BLaER1 (cell line): ENCODE results near the gene RHOB.

Source experiments
- H3K27ac ChIP-seq: shearing (Covaris generic); formaldehyde crosslinking; 2 replicates; pipeline ENCODE4 v1.8.1; 2022
- H3K27me3 ChIP-seq: shearing (Covaris generic); formaldehyde crosslinking; 2 replicates; pipeline ENCODE4 v1.8.1; 2022
- H3K36me3 ChIP-seq: shearing (Covaris generic); formaldehyde crosslinking; 2 replicates; pipeline ENCODE4 v1.8.1; 2022
- H3K4me1 ChIP-seq: shearing (Covaris generic); formaldehyde crosslinking; 2 replicates; pipeline ENCODE4 v1.8.1; 2022
- H3K4me2 ChIP-seq: shearing (Covaris generic); formaldehyde crosslinking; 2 replicates; pipeline ENCODE4 v1.8.1; 2022
- H3K4me3 ChIP-seq: shearing (Covaris generic); formaldehyde crosslinking; 2 replicates; pipeline ENCODE4 v1.8.1; 2022
- H3K9ac ChIP-seq: shearing (Covaris generic); formaldehyde crosslinking; 2 replicates; pipeline ENCODE4 v1.8.1; 2022
- H3K9me3 ChIP-seq: shearing (Covaris generic); formaldehyde crosslinking; 2 replicates; pipeline ENCODE4 v1.8.1; 2022
- H4K20me1 ChIP-seq: shearing (Covaris generic); formaldehyde crosslinking; 2 replicates; pipeline ENCODE4 v1.8.1; 2022
- Cebpa-rat ChIP-seq: shearing (Covaris generic); IDR thresholded peaks from 2 replicates; pipeline ENCODE4 v1.8.1; 2022

The RHOB gene

DNA sequence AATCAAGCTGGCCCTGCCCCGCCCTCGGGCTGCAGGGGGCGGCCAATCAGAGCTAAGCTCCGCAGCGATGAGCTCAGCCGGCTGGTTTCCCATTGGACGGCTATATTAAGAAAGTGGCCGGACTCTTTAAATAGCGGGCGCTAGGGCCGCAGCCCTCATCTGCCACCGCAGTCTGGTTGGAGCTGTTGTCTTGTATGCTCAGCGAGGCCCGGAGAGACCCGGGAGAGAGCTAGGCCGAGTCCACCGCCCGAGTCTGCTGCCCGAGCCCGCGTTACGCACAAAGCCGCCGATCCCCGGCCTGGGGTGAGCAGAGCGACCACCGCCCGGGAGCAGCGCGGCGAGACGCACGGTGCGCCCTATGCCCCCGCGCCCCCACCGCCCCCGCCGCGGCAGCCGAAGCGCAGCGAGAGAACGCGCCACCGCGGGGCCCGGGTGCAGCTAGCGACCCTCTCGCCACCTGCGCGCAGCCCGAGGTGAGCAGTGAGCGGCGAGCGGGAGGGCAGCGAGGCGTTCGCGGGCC lies at the start of gene RHOB:
RHOB (plus strand) TSS at position 158 of the 520 bp plus-strand sequence. CDS start 392 bp downstream, outside the sequence.
- Histone ChIP-seq H3K36me3 (no peaks in the 10 kb centered on the region), H3K27ac (peak within 1 kb of the TSS; percentile 95), H3K4me1 (peaks cover 27% of the 10 kb centered on the region), H3K9me3 (no peaks in the 10 kb centered on the region), H3K27me3 (peaks cover 58% of the 10 kb centered on the region), H3K4me2 (peak within 1 kb of the TSS; percentile 98), H3K9ac (peak within 1 kb of the TSS; percentile 95), H3K4me3 (peak within 1 kb of the TSS; percentile 79), H4K20me1 (peaks cover 35% of the 10 kb centered on the region)
- no peak for TF ChIP-seq Cebpa-rat

DNA sequence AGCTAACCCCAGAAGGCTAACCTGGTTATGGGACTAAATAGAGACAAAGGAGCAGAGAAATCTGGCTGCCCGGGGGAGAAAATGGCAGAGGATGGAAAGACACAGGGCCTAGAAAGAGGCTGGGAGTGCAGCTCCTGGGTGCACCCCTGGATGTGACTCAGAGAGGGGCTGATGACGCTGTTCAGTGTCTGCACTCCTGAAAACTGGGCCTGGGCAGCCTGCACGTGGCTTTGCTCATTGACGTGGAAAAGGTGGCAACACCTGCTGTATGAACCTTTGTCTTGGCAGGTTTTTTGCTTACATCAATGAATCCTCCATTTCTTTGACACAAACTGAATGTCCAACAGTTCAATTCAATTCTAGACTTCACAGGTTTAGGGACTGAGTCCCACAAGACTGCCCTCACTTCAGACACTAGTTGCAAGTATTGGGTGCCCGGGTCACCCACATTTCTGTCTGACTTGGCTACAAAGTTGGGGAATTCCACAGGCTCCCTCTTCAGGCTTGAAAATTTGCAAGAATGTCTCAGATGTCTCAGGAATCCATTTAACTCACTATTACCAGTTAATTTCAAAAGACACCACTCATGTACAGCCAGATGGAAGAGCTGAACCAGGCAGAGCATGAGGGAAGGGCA lies 48.9 kb upstream of the RHOB start:
- Histone ChIP-seq H3K9me3 (no peaks in the 10 kb centered on the region), H3K4me1 (no peaks in the 10 kb centered on the region), H3K36me3 (no peaks in the 10 kb centered on the region), H3K27me3 (no peaks in the 10 kb centered on the region), H3K4me2 (no peak overlapping the region), H3K27ac (no peak overlapping the region), H4K20me1 (no peaks in the 10 kb centered on the region), H3K4me3 (no peak overlapping the region), H3K9ac (no peak overlapping the region)
- TF ChIP-seq Cebpa-rat: no peak

DNA sequence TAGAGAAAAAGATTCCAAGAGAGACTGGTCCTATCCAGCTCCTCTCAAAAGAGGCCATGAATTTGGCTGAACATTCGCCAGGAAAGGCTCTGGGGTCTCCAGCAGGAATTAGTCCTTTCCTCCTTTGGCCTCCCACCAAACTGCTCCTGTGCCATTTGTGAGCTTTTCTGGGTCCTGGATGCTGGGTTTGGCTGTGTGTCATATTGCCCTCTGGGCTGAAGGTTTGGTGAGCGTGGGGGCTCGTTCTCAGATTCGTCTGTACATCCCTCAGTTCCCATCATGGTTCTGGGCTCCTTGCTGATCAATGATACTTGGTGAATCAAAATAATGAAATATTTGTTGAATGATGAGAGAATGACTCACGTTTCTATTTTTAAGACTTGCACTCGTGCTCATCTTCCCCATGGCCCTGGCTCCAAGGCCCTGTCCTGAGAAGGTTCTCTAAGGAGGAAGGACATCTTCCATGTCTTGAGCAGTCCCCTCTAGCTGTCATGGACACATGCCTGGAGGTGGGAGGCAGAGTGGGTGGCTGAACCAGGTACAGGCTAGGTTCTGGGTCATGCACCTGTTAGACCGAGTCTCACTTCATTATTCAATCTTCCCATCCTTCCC lies 47.8 kb upstream of the RHOB start:
- no peak overlapping the region for H3K9ac ChIP-seq
- no peaks in the 10 kb centered on the region for H3K36me3 ChIP-seq
- H3K27ac ChIP-seq: no peak overlapping the region
- H3K4me2 ChIP-seq: no peak overlapping the region
- no peaks in the 10 kb centered on the region for H4K20me1 ChIP-seq
- no peaks in the 10 kb centered on the region for H3K9me3 ChIP-seq
- H3K4me1 ChIP-seq: no peaks in the 10 kb centered on the region
- H3K27me3 ChIP-seq: no peaks in the 10 kb centered on the region
- H3K4me3 ChIP-seq: no peak overlapping the region
- TF ChIP-seq Cebpa-rat: no peak

DNA sequence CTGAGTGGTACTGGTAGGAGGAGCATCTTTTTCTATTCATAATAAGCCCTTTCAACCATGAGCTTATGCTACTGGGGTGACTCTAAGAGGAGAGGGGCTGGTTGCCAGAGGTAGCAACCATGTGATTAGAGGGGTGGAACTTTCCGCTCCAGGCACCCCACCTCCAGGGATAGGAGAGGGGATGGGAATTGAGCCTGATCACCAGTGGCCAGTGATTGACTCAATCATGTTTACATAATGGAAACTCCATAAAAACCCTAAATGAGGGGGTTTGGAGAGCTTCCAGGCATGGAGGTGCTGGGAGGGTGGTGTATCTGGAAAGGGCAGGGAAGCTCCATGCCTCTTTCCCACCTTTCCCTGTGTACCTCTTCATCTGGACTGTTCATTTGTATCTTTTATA lies 46.6 kb upstream of the RHOB start:
- TF ChIP-seq Cebpa-rat: no peak
- no peak overlapping the region for H3K4me2 ChIP-seq
- H3K27me3 ChIP-seq: no peaks in the 10 kb centered on the region
- no peaks in the 10 kb centered on the region for H3K9me3 ChIP-seq
- H4K20me1 ChIP-seq: no peaks in the 10 kb centered on the region
- H3K9ac ChIP-seq: no peak overlapping the region
- no peaks in the 10 kb centered on the region for H3K4me1 ChIP-seq
- no peaks in the 10 kb centered on the region for H3K36me3 ChIP-seq
- no peak overlapping the region for H3K27ac ChIP-seq
- no peak overlapping the region for H3K4me3 ChIP-seq

DNA sequence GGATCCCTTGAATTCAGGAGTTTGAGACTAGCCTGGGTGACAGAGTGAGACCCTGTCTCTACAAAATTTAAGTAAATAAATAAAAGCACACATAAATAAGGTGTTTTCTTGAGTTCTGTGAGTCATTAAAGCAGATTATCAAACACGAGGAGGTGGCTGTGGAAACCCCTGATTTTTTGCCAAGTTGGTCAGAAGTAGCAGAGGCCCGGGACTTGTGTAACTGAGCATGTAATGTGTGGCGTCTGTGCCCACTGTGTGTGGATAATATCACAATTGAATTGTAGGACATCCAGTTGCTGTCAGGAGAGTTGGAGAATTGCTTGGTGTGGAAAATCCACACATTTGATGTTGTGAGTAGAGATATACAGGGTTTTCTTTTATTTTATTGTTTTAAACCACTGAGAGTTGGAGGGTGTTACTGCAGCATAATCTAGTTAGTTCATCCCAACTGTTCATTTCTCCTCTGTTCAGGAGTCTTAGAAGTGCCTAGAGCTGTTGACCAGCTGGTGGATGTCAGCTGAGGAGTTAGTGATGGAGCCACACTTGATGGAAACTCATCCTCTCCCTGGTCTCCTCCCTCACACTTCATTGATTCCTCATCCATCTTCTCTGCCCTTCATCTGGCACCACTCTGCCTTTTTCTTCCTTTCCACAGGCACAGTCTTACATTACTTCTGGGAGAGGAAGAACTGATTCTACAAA lies 45.9 kb upstream of the RHOB start:
- no peak overlapping the region for H3K27ac ChIP-seq
- no peaks in the 10 kb centered on the region for H3K4me1 ChIP-seq
- no peaks in the 10 kb centered on the region for H4K20me1 ChIP-seq
- H3K4me3 ChIP-seq: no peak overlapping the region
- H3K36me3 ChIP-seq: no peaks in the 10 kb centered on the region
- no peaks in the 10 kb centered on the region for H3K27me3 ChIP-seq
- H3K9me3 ChIP-seq: no peaks in the 10 kb centered on the region
- H3K4me2 ChIP-seq: no peak overlapping the region
- no peak for TF ChIP-seq Cebpa-rat
- H3K9ac ChIP-seq: no peak overlapping the region

DNA sequence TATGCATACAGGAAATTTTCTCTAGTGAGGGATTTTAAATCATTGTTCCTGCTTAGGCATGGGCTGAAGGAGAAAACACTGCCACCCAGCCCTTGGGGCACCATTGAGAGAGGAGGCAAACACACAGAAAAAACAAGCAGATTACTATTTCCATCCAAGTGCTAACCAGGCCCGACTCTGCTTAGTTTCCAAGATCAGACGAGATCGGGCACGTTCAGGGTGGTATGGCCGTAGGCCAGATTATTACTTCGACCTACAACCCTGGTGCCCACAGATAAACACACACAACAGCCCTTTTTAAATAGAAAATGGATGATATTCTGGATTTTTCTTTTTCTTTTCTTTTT lies 45.4 kb upstream of the RHOB start:
- no peak for TF ChIP-seq Cebpa-rat
- no peak overlapping the region for H3K27ac ChIP-seq

DNA sequence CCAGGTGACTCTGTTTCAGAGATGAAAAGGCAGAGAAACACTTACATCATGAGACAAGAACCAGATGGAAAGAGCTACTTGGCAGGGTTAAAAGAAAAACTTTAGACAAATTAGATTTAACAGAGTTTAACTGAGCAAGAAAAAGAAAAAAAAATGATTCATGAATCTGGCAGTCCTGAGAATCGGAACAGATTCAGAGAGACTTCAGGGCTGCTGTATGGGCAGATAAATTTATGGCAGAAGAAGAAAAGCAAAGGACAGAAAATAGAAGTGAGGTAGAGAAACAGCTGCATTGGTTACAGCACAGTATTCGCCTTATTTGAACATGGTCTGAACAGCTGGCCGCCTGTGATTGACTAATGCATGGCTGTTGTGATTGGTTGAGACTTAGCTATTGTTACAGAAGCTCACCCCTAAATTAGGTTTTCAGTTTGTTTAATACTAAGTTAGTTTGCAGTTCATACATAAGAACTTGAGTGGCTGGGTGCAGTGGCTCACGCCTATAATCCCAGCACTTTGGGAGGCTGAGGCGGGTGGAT lies 43.0 kb upstream of the RHOB start:
- no peak for TF ChIP-seq Cebpa-rat
- Histone ChIP-seq H3K27ac (no peak overlapping the region), H3K4me3 (no peak overlapping the region), H3K9me3 (peaks cover 10% of the 10 kb centered on the region), H3K9ac (no peak overlapping the region), H3K4me2 (no peak overlapping the region), H4K20me1 (no peaks in the 10 kb centered on the region), H3K27me3 (no peaks in the 10 kb centered on the region), H3K4me1 (no peaks in the 10 kb centered on the region), H3K36me3 (no peaks in the 10 kb centered on the region)

More for the DNA sequence above, 45.4 kb upstream of the RHOB start:
- Histone ChIP-seq H3K9me3 (no peaks in the 10 kb centered on the region), H3K4me1 (no peaks in the 10 kb centered on the region), H3K36me3 (no peaks in the 10 kb centered on the region), H3K9ac (no peak overlapping the region), H4K20me1 (no peaks in the 10 kb centered on the region), H3K27me3 (no peaks in the 10 kb centered on the region), H3K4me3 (no peak overlapping the region), H3K4me2 (no peak overlapping the region)

DNA sequence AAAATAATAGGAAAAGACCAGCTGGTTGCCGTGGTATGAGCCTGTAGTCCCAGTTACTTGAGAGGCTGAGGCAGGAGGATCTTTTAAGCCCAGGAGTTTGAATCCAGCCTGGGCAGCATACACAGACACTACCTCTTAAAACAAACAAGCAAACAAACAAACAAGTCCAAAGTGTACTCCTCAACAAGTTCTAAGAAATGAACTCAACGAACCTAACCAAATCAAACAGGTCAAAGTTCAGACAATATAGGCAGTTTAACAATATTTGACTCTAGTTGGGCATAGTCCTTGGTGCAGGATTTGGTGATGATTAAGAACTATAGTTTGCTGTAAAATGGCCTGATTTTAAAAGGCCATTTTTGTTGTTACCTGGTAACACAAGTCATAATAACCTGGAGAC lies 41.9 kb upstream of the RHOB start:
- no peaks in the 10 kb centered on the region for H3K36me3 ChIP-seq
- no peak for TF ChIP-seq Cebpa-rat
- no peaks in the 10 kb centered on the region for H3K27me3 ChIP-seq
- no peaks in the 10 kb centered on the region for H4K20me1 ChIP-seq
- no peak overlapping the region for H3K4me2 ChIP-seq
- H3K4me1 ChIP-seq: no peaks in the 10 kb centered on the region
- no peak overlapping the region for H3K9ac ChIP-seq
- H3K4me3 ChIP-seq: no peak overlapping the region
- no peak overlapping the region for H3K27ac ChIP-seq
- peaks cover 21% of the 10 kb centered on the region for H3K9me3 ChIP-seq

DNA sequence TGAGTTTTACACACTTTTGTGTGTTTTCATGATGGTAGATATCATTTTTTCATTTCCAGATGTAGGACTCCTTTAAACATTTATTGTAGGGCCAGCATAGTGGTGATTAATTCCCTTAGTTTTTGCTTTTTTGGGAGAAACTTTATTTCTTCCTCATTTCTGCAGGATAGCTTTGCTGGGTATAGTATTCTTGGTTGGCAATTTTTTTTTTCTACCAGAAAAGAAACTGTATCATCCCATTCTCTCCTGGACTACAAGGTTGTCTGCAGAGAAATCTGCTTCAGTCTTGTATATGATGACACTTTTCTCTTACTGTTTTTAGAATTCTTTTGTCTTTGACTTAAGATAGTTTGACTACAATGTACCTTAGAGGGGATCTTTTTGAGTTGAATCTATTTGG lies 37.8 kb upstream of the RHOB start:
- Histone ChIP-seq H3K4me2 (no peak overlapping the region), H3K27me3 (no peaks in the 10 kb centered on the region), H3K4me1 (no peaks in the 10 kb centered on the region; the same call in 1 of the 2 replicates), H3K36me3 (no peaks in the 10 kb centered on the region), H3K9me3 (peaks cover 37% of the 10 kb centered on the region), H3K9ac (no peak overlapping the region), H4K20me1 (no peaks in the 10 kb centered on the region), H3K4me3 (no peak overlapping the region), H3K27ac (no peak overlapping the region)
- TF ChIP-seq Cebpa-rat: no peak
